ENCODE results near the gene OR4K14. TPM values are rescaled to one million over a fixed set of nuclear protein-coding genes. Genes with fewer than 3 reads are reported as not detected.

OR4K14 gene
- total and polyA plus RNA-seq, 2 experiments from 2014 or later: not detected

- Histone ChIP-seq H3F3A (replicated peaks; ENCODE audit: low read depth) (no peaks in the 10 kb centered on the region), H3K27me3 (ENCODE audit: insufficient read depth) (no peaks in the 10 kb centered on the region), H2AFZ (no peak overlapping the region), H3K4me2 (no peak overlapping the region), H3K9me2 (ENCODE audit: insufficient read depth) (no peaks in the 10 kb centered on the region), H3K4me1 (ENCODE audit: insufficient read depth) (no peaks in the 10 kb centered on the region), H3K27ac (ENCODE audit: low read depth) (no peak overlapping the region), H3K79me2 (replicated peaks; ENCODE audit: insufficient read depth) (no peaks in the 10 kb centered on the region), H3K36me3 (ENCODE audit: insufficient read depth) (no peaks in the 10 kb centered on the region; the same call in 1 of the 2 replicates), H4K20me1 (replicated peaks; ENCODE audit: insufficient read depth) (no peaks in the 10 kb centered on the region), H3K4me3 (no peak overlapping the region)
- no peak overlapping the region for H3K4me3 Mint-ChIP-seq
- no peaks in the 10 kb centered on the region for H3K27me3 Mint-ChIP-seq (ENCODE audit: insufficient read depth, low read depth, poor library complexity)
- TF ChIP-seq, protein P1, sequence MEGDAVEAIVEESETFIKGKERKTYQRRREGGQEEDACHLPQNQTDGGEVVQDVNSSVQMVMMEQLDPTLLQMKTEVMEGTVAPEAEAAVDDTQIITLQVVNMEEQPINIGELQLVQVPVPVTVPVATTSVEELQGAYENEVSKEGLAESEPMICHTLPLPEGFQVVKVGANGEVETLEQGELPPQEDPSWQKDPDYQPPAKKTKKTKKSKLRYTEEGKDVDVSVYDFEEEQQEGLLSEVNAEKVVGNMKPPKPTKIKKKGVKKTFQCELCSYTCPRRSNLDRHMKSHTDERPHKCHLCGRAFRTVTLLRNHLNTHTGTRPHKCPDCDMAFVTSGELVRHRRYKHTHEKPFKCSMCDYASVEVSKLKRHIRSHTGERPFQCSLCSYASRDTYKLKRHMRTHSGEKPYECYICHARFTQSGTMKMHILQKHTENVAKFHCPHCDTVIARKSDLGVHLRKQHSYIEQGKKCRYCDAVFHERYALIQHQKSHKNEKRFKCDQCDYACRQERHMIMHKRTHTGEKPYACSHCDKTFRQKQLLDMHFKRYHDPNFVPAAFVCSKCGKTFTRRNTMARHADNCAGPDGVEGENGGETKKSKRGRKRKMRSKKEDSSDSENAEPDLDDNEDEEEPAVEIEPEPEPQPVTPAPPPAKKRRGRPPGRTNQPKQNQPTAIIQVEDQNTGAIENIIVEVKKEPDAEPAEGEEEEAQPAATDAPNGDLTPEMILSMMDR (conservative IDR thresholded peaks at IDR 0.05; ENCODE audit: low read depth in 2 of 2): no peak
- TF ChIP-seq CREB1 (CRISPR knock-in tag; IDR thresholded peaks at IDR 0.05; ENCODE audit: low read depth) (no peak), NANOG (IDR thresholded peaks at IDR 0.05; ENCODE audit: borderline replicate concordance) (no peak), REST (IDR thresholded peaks at IDR 0.05; ENCODE audit: unreplicated experiment) (no peak), STAT1 (IDR thresholded peaks at IDR 0.05; ENCODE audit: unreplicated experiment) (no peak), EZH2phosphoT487 (IDR thresholded peaks at IDR 0.05; ENCODE audit: unreplicated experiment) (no peak), ZNF462 (CRISPR knock-in tag; IDR thresholded peaks at IDR 0.05) (no peak)
- ATAC-seq (no peak), DNase-seq (ENCODE audit: low spot score) (no peak)
- no peak overlapping the region for H3K27ac Mint-ChIP-seq
- H3K4me1 Mint-ChIP-seq: no peaks in the 10 kb centered on the region
- peaks cover 77% of the 10 kb centered on the region for H3K9me3 Mint-ChIP-seq
- peaks cover 9% of the 10 kb centered on the region; the same call in 2 of the 3 replicates for H3K36me3 Mint-ChIP-seq (ENCODE audit: low read depth)
Observed at GRCh38 chr14:20035449-20035848, 16.3 kb upstream of the OR4K14 start.
